ENCODE results near the gene MYBPC2. TPM values are rescaled to one million over a fixed set of nuclear protein-coding genes. Genes with fewer than 3 reads are reported as not detected.
A peak's percentile ranks its signal among the peaks of the same experiment; 100 is the strongest.

Gene MYBPC2
- total RNA-seq, 1 donor from 2014 or later, result not detected

DNA sequence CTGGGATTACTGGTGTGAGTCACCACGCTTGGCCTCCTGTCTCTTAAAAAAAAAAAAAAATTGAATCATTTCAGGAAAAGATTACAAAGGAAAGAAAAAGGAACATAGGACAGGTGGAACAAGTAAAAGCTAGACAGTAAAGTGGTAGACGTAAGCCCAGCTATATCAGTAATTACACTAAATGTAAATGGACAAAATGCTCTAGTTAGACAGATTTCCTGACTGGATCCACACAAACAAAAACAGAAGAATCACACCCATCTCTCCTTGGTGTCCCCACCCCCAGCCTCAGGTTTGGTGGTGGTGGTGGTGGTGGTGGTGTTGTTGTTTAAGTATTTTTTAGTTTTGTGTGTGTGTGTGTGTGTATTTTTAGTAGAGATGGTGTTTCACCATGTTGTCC is 20.3 kb upstream of the MYBPC2 start:
- intact Hi-C loops (cut with DNase I), result no loop called here
- DNase-seq (ENCODE audit: extremely low spot score in 2 of 2), result no peak
- Histone ChIP-seq H3K27me3 (no peaks in the 10 kb centered on the region), H3K4me3 (no peak overlapping the region), H3K27ac (no peak overlapping the region), H3K4me1 (no peaks in the 10 kb centered on the region), H3K36me3 (peaks cover 0 to 9% of the 10 kb centered on the region in 2 donors), H3K9me3 (no peaks in the 10 kb centered on the region)
- TF ChIP-seq POLR2A (IDR thresholded peaks at IDR 0.05) (no peak), POLR2AphosphoS5 (IDR thresholded peaks at IDR 0.05; ENCODE audit: insufficient read depth in 1 of 2, low read depth in 1 of 2) (no peak)

DNA sequence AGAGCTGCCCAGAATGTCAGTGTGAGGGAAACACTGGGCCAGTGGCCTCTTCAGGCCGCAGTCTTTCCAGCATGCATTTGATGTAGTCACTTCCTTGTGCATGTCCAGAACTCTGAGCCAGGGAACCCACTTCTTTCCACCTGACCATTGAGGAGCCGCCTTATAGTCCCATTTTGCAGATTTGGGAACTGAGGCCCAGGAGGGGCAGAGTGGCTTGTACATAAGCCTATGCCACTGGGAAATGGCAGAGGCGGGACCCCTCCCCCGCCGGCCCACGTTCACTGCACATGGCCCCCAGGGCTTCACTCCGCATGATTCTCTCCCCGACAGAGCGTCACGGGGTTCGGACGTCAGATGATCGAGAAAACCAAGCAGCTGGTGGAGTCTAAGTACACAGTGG is 19.6 kb upstream of the MYBPC2 start:
- intact Hi-C loops (cut with DNase I), result no loop called here
- TF ChIP-seq, protein P1, sequence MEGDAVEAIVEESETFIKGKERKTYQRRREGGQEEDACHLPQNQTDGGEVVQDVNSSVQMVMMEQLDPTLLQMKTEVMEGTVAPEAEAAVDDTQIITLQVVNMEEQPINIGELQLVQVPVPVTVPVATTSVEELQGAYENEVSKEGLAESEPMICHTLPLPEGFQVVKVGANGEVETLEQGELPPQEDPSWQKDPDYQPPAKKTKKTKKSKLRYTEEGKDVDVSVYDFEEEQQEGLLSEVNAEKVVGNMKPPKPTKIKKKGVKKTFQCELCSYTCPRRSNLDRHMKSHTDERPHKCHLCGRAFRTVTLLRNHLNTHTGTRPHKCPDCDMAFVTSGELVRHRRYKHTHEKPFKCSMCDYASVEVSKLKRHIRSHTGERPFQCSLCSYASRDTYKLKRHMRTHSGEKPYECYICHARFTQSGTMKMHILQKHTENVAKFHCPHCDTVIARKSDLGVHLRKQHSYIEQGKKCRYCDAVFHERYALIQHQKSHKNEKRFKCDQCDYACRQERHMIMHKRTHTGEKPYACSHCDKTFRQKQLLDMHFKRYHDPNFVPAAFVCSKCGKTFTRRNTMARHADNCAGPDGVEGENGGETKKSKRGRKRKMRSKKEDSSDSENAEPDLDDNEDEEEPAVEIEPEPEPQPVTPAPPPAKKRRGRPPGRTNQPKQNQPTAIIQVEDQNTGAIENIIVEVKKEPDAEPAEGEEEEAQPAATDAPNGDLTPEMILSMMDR (IDR thresholded peaks at IDR 0.05), result no peak
- TF ChIP-seq POLR2AphosphoS5 (IDR thresholded peaks at IDR 0.05; ENCODE audit: insufficient read depth in 1 of 2, low read depth in 1 of 2) (no peak), POLR2A (IDR thresholded peaks at IDR 0.05) (no peak)

DNA sequence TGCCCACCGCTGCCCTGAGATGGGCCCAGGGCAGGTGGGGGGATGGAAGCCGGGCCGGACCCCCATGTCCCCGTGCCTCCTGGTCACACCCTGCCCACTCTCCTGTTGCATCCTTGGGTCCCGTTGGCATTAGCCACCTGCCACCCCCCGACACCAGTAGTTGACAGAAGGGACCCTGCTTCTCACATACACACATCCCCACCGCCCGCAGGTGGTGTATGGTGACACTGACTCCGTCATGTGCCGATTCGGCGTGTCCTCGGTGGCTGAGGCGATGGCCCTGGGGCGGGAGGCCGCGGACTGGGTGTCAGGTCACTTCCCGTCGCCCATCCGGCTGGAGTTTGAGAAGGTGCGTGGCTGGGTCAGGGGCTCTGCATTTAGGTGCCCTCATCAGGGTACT is 19.2 kb upstream of the MYBPC2 start:
- intact Hi-C loops (cut with DNase I), result no loop called here
- Histone ChIP-seq H3K4me3 (no peak overlapping the region), H3K9me3 (no peaks in the 10 kb centered on the region), H3K27ac (no peak overlapping the region), H3K4me1 (peaks cover 2% of the 10 kb centered on the region), H3K27me3 (no peaks in the 10 kb centered on the region), H3K36me3 (peaks cover 0 to 9% of the 10 kb centered on the region in 2 donors)
- TF ChIP-seq, protein P1 (IDR thresholded peaks at IDR 0.05), result no peak
- TF ChIP-seq POLR2AphosphoS5 (IDR thresholded peaks at IDR 0.05; ENCODE audit: insufficient read depth in 1 of 2, low read depth in 1 of 2) (no peak), POLR2A (IDR thresholded peaks at IDR 0.05) (no peak)
- no peak for DNase-seq (ENCODE audit: extremely low spot score in 2 of 2)

More for the DNA sequence above, 19.6 kb upstream of the MYBPC2 start:
- H3K4me1 ChIP-seq, result no peaks in the 10 kb centered on the region
- no peak overlapping the region for H3K27ac ChIP-seq
- no peak overlapping the region for H3K4me3 ChIP-seq
- peaks cover 0 to 9% of the 10 kb centered on the region in 2 donors for H3K36me3 ChIP-seq
- no peak for DNase-seq (ENCODE audit: extremely low spot score in 2 of 2)
- H3K27me3 ChIP-seq, result no peaks in the 10 kb centered on the region
- H3K9me3 ChIP-seq, result no peaks in the 10 kb centered on the region

- no peak for DNase-seq (ENCODE audit: extremely low spot score in 2 of 2)
- intact Hi-C loops (cut with DNase I), result no loop called here
- TF ChIP-seq, protein P1 (IDR thresholded peaks at IDR 0.05), result peak; percentile 45 to 67 (median 52)
- TF ChIP-seq POLR2A (IDR thresholded peaks at IDR 0.05), result no peak
- Histone ChIP-seq H3K9me3 (no peaks in the 10 kb centered on the region), H3K27ac (no peak overlapping the region), H3K27me3 (no peaks in the 10 kb centered on the region), H3K4me3 (no peak overlapping the region), H3K36me3 (no peaks in the 10 kb centered on the region), H3K4me1 (peaks cover 6% of the 10 kb centered on the region)
Observed at GRCh38 chr19:50414864-50415660, 17.6 kb upstream of the MYBPC2 start.

DNA sequence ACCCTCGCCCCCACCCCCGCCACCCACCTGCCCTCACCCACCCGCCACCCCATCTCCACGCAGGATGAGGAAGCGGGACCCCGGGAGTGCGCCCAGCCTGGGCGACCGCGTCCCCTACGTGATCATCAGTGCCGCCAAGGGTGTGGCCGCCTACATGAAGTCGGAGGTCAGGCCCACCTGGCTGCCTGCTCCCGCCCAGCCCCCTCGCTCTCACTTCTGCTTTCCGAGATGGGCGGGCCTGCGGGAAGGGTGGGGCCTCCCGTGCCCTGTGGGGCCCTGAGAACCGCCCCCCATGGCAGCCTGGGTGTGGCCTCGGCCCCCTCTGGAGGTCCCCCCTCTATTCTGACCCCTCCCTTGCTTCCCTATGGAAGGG is 17.0 kb upstream of the MYBPC2 start:
- no peak for DNase-seq (ENCODE audit: extremely low spot score in 2 of 2)
- no peaks in the 10 kb centered on the region for H3K36me3 ChIP-seq
- no peaks in the 10 kb centered on the region for H3K9me3 ChIP-seq
- intact Hi-C loops (cut with DNase I), result no loop called here
- H3K4me3 ChIP-seq, result no peak overlapping the region
- no peaks in the 10 kb centered on the region for H3K27me3 ChIP-seq
- H3K4me1 ChIP-seq, result peaks cover 6% of the 10 kb centered on the region
- no peak overlapping the region for H3K27ac ChIP-seq
- TF ChIP-seq, protein P1 (IDR thresholded peaks at IDR 0.05), result no peak
- TF ChIP-seq POLR2A (IDR thresholded peaks at IDR 0.05) (no peak), POLR2AphosphoS5 (IDR thresholded peaks at IDR 0.05; ENCODE audit: insufficient read depth in 1 of 2, low read depth in 1 of 2) (no peak)

Measured in vagina (tissue), 2 donors.